T-cell (primary cell): ENCODE measurements around the gene ZNF492. TPM values are rescaled to one million over a fixed set of nuclear protein-coding genes. Genes with fewer than 3 reads are reported as not detected.
"Not testable (repeated sequence)": the region's sequence is repeated elsewhere in the genome, so short reads cannot be mapped to it uniquely, and the experiment has no call there.

ENCODE experiments used
- ATAC-seq, 4 experiments: fragments of 200-7000 bp in 3 of 4; fragments of 150-1000 bp in 1 of 4; cut with Tn5 transposase; replicated peaks in 1 of 4; 1 replicate in 3 of 4; 2 replicates in 1 of 4; pipeline ENCODE4 v1.10.0; 2021; ENCODE audit warnings: moderate library complexity in 3 of 4, mild to moderate bottlenecking in 2 of 4, moderate number of reproducible peaks in 1 of 4
- CTCF ChIA-PET, 2 donors: fragments of 300-600 bp; sonication (Branson Sonifier 250); formaldehyde crosslinking; loops; one replicate each; lab custom pipeline; 2022; ENCODE audit warnings: antibody characterized with exemption in 2 of 2; lab: Charles Lee
- POLR2A ChIA-PET, 2 donors: fragments of 300-600 bp; sonication (Branson Sonifier 250); formaldehyde crosslinking; loops; one replicate each; lab custom pipeline; 2022; ENCODE audit warnings: antibody characterized with exemption in 2 of 2; lab: Charles Lee
- DNase-seq, 35 experiments: peaks; one replicate each; pipeline versions ENCODE4 v3.0.0 to v3.0.0-alpha.2; 2013 to 2023
- H3K27ac ChIP-seq: one replicate; pipeline ENCODE4 v1.5.1; 2013; ENCODE audit warnings: low read length
- H3K27me3 ChIP-seq, 2 experiments: replicated peaks in 1 of 2; 1 replicate in 1 of 2; 2 replicates in 1 of 2; pipeline versions ENCODE4 v1.6.1 to v1.7.0; 2013; ENCODE audit warnings: low read length in 1 of 2, mixed read lengths in 1 of 2; ENCODE audit not compliant: control insufficient read depth in 2 of 2, insufficient read depth in 2 of 2; ENCODE audit errors: extremely low read depth in 1 of 2
- H3K36me3 ChIP-seq, 2 donors: 1 replicate in 1 of 2; 2 replicates in 1 of 2; pipeline versions ENCODE4 v1.6.1 to v1.7.0; 2013; ENCODE audit warnings: low read length in 1 of 2; ENCODE audit not compliant: control insufficient read depth in 2 of 2, insufficient read depth in 1 of 2; ENCODE audit errors: extremely low read depth in 1 of 2
- H3K4me1 ChIP-seq, 2 experiments: 1 replicate in 1 of 2; 2 replicates in 1 of 2; pipeline versions ENCODE4 v1.6.1 to v1.7.0; 2013; ENCODE audit warnings: low read length in 2 of 2, mixed read lengths in 1 of 2; ENCODE audit not compliant: insufficient read depth in 2 of 2, control insufficient read depth in 1 of 2; ENCODE audit errors: extremely low read depth in 1 of 2
- H3K4me3 ChIP-seq, 2 donors: 1 replicate in 1 of 2; 2 replicates in 1 of 2; pipeline versions ENCODE4 v1.5.1 to v1.7.0; 2013; ENCODE audit warnings: mild to moderate bottlenecking in 2 of 2, low read length in 1 of 2, moderate library complexity in 1 of 2; ENCODE audit not compliant: control insufficient read depth in 1 of 2; ENCODE audit errors: extremely low read depth in 1 of 2
- H3K9me3 ChIP-seq: 2 replicates; pipeline ENCODE4 v1.7.0; 2013
- H3K27ac Mint-ChIP-seq, 2 donors: one replicate each; pipeline ENCODE4 v1.8.0; 2020 to 2021; ENCODE audit warnings: mild to moderate bottlenecking in 2 of 2, mixed read lengths in 2 of 2
- H3K27me3 Mint-ChIP-seq, 2 donors: one replicate each; pipeline ENCODE4 v1.8.0; 2021 to 2022; ENCODE audit warnings: mixed read lengths in 2 of 2
- H3K36me3 Mint-ChIP-seq: one replicate; pipeline ENCODE4 v1.8.0; 2021; ENCODE audit warnings: mixed read lengths
- H3K4me1 Mint-ChIP-seq, 3 donors: one replicate each; pipeline ENCODE4 v1.8.0; 2020 to 2022; ENCODE audit warnings: mixed read lengths in 3 of 3, mild to moderate bottlenecking in 1 of 3
- H3K4me3 Mint-ChIP-seq, 3 donors: one replicate each; pipeline ENCODE4 v1.8.0; 2020 to 2022; ENCODE audit warnings: mild to moderate bottlenecking in 3 of 3, mixed read lengths in 3 of 3, moderate library complexity in 3 of 3
- H3K9me3 Mint-ChIP-seq, 3 donors: one replicate each; pipeline ENCODE4 v1.8.0; 2020 to 2022; ENCODE audit warnings: mixed read lengths in 3 of 3
- WGBS: methylation state at CpG from one replicate; pipeline ENCODE4 v1.1.5; 2013; ENCODE audit warnings: missing lambda C conversion rate; ENCODE audit not compliant: insufficient coverage; 5-methylcytosine and 5-hydroxymethylcytosine counted together
- total RNA-seq, 35 experiments: library from RNA in 6 of 35; stranded (reverse) in 6 of 35; fragments of 120-200 nt in 1 of 35; gene quantifications; one replicate each; pipeline versions ENCODE4 v1.2.1 to v1.2.4 and lab custom pipeline; 2013 to 2026

Gene ZNF492
- total RNA-seq, 5 donors from 2014 or later (not counting 1 experiment from before 2014, with no cell fraction given), result 0.40 to 1.4 (median 0.79) TPM

DNA sequence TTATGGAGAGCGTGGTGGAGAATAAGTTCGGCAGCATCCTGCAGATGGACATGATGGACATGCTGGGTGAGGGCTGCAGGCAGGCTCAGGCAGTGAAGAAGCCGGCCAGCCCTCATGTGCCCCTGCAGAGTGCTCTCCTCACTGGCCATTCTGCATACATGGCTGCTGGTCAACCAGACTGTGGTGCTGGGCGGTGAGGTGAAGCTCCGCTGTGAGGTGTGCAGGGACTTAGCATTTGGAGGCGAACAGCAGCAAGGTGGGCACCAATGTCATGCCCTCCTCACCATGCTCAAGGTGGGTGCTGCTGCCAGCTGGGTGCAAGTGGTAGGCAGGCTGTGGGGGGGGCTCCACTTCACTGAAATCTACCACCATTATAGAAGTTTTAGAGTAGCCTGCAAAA lies 5.7 kb upstream of the ZNF492 start:
- Mint-ChIP-seq H3K4me1 (no peaks in the 10 kb centered on the region), H3K27ac (no peak overlapping the region), H3K36me3 (no peaks in the 10 kb centered on the region), H3K4me3 (no peak overlapping the region), H3K9me3 (no peaks in the 10 kb centered on the region), H3K27me3 (peaks cover 0 to 9% of the 10 kb centered on the region in 2 donors)
- no peak for DNase-seq
- no peak for ATAC-seq
- ChIA-PET CTCF (no interaction called here), POLR2A (no interaction called here)
- Histone ChIP-seq H3K27ac (no peak overlapping the region), H3K36me3 (no peaks in the 10 kb centered on the region), H3K27me3 (peaks cover 0 to 7% of the 10 kb centered on the region in 2 experiments), H3K4me3 (no peak overlapping the region), H3K4me1 (peaks cover 0 to 2% of the 10 kb centered on the region in 2 experiments), H3K9me3 (no peaks in the 10 kb centered on the region)
- WGBS, result 95% methylated on average over 5 of the region's 6 CpGs

DNA sequence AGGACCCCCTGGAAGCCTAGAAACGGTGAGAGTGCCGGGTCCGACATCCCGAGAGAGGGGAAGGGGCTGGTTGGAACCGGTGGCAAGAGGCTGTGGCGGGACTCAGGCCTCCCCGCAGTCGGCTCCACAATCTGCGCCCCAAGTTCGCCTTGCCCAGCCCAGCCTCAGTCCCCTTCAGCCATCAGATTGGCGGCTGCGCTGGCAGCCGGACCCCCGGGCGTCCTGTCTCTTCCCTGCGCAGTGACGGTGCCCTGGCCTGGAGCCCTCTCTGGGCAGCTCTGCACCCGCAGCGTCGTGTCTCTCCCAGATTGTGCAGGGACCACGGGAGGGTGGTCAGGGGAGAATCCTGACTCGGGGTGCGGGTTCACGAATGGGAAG lies 315 bp downstream of the ZNF492 start:
- peaks cover 3 to 8% of the 10 kb centered on the region in 2 experiments for H3K4me1 ChIP-seq
- H3K9me3 ChIP-seq, result no peaks in the 10 kb centered on the region
- Mint-ChIP-seq H3K36me3 (peaks cover 3% of the 10 kb centered on the region), H3K4me1 (peaks cover 0 to 7% (median 6%) of the 10 kb centered on the region in 3 donors), H3K27me3 (no peaks in the 10 kb centered on the region), H3K4me3 (peak overlapping the region; percentile 89 to 91 (median 90)), H3K27ac (peak overlapping the region; percentile 46 to 83), H3K9me3 (peaks cover 0 to 6% (median 0%) of the 10 kb centered on the region in 3 donors)
- CTCF ChIA-PET, result interaction anchor here in 1 of 2 donors (0.8 kb wide), 1 partner anchor 38 kb away, joined by 5 read pairs; no protein-coding TSS in a partner anchor
- DNase-seq (no peak), ATAC-seq (peak; percentile 12 to 30 (median 24))
- POLR2A ChIA-PET, result no interaction called here
- H3K36me3 ChIP-seq, result no peaks in the 10 kb centered on the region
- H3K27me3 ChIP-seq, result no peaks in the 10 kb centered on the region
- peak overlapping the region; percentile 54 to 64 for H3K4me3 ChIP-seq
- no peak overlapping the region for H3K27ac ChIP-seq
- 4% methylated on average over 21 of the region's 24 CpGs for WGBS

DNA sequence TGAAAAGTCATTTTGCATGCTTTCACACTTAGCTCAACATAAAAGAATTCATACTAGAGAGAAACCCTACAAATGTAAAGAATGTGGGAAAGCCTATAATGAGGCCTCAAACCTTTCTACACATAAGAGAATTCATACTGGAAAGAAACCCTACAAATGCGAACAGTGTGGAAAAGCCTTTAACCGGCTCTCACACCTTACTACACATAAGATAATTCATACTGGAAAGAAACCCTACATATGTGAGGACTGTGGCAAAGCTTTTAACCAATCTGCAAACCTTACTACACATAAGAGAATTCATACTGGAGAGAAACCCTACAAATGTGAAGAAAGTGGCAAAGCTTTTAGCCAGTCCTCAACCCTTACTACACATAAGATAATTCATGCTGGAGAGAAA lies 51.4 kb downstream of the ZNF492 start:
- DNase-seq, ATAC-seq, CTCF ChIA-PET, H3K4me1 ChIP-seq, H3K27ac ChIP-seq, H3K9me3 ChIP-seq, H3K4me3 ChIP-seq, H3K27me3 Mint-ChIP-seq, H3K27me3 ChIP-seq, H3K4me3 Mint-ChIP-seq, POLR2A ChIA-PET, H3K36me3 Mint-ChIP-seq, H3K4me1 Mint-ChIP-seq, H3K36me3 ChIP-seq, H3K27ac Mint-ChIP-seq: not testable (repeated sequence)
- peaks cover 7 to 35% (median 30%) of the 10 kb centered on the region in 3 donors for H3K9me3 Mint-ChIP-seq
- WGBS, result no CpG with 5 or more reads among the region's 2 CpGs

DNA sequence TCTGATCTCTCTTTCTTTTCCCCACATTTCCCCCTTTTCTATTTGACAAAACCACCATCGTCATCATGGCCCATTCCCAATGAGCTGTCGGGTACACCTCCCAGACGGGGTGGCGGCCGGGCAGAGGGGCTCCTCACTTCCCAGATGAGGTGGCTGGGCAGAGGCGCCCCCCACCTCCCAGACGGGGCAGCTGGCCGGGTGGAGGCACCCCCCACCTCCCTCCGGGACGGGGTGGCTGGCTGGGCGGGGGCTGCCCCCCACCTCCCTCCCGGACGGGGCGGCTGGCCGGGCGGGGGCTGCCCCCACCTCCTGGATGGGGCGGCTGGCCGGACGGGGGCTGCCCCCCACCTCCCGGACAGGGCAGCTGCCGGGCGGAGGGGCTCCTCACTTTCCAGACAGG lies 68.5 kb downstream of the ZNF492 start:
- H3K27ac ChIP-seq, CTCF ChIA-PET, H3K4me1 Mint-ChIP-seq, ATAC-seq, H3K4me3 ChIP-seq, DNase-seq, H3K27me3 ChIP-seq, H3K9me3 ChIP-seq, H3K36me3 ChIP-seq, H3K36me3 Mint-ChIP-seq, H3K27me3 Mint-ChIP-seq, H3K4me1 ChIP-seq, H3K4me3 Mint-ChIP-seq, H3K27ac Mint-ChIP-seq, POLR2A ChIA-PET: not testable (repeated sequence)
- H3K9me3 Mint-ChIP-seq, result peaks cover 0 to 33% (median 22%) of the 10 kb centered on the region in 3 donors
- 94% methylated on average over 15 of the region's 22 CpGs for WGBS

DNA sequence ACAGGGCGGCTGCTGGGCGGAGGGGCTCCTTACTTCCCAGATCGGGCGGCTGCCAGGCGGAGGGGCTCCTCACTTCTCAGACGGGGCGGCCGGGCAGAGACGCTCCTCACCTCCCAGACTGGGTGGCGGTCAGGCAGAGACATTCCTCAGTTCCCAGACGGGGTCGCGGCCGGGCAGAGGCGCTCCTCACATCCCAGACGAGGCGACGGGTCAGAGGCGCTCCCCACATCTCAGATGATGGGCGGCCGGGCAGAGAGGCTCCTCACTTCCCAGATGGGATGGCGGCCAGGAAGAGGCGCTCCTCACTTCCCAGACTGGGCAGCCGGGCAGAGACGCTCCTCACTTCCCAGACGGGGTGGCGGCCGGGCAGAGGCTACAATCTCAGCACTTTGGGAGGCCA lies 69.0 kb downstream of the ZNF492 start:
- H3K9me3 Mint-ChIP-seq, result peaks cover 0 to 32% (median 21%) of the 10 kb centered on the region in 3 donors
- H3K27ac Mint-ChIP-seq, H3K27ac ChIP-seq, H3K36me3 ChIP-seq, H3K27me3 Mint-ChIP-seq, ATAC-seq, H3K4me3 ChIP-seq, H3K9me3 ChIP-seq, H3K4me1 Mint-ChIP-seq, DNase-seq, POLR2A ChIA-PET, H3K4me1 ChIP-seq, H3K27me3 ChIP-seq, H3K36me3 Mint-ChIP-seq, CTCF ChIA-PET, H3K4me3 Mint-ChIP-seq: not testable (repeated sequence)
- WGBS, result 98% methylated on average over 18 of the region's 28 CpGs

DNA sequence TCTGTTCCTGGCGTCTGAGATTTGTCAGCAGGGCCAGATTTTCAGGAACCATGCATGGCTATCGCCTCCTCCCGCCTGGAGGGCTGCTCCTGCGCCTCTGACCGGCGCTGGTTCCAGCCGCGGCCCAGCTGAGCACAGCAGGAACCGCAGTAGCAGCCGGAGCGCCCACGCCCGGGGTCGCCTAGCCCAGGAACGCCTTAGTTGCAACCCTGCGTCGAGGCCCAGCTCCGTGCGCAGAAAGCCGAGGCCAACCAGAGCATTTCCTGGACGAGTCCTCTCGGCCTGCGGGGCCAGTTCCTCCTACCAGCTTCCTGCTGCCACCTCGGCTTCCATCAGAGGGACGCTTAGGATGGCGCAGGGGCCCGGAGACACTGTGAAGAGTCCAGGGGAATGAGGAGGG lies 74.9 kb downstream of the ZNF492 start:
- Mint-ChIP-seq H3K27ac (no peak overlapping the region), H3K9me3 (peaks cover 0 to 20% (median 16%) of the 10 kb centered on the region in 3 donors), H3K27me3 (no peaks in the 10 kb centered on the region), H3K36me3 (no peaks in the 10 kb centered on the region), H3K4me3 (no peak overlapping the region), H3K4me1 (no peaks in the 10 kb centered on the region)
- Histone ChIP-seq H3K27ac (no peak overlapping the region), H3K9me3 (peaks cover 3% of the 10 kb centered on the region), H3K4me3 (no peak overlapping the region), H3K36me3 (no peaks in the 10 kb centered on the region), H3K27me3 (no peaks in the 10 kb centered on the region), H3K4me1 (no peaks in the 10 kb centered on the region)
- ChIA-PET CTCF (no interaction called here), POLR2A (no interaction called here)
- 38% methylated on average over 27 of the region's 27 CpGs for WGBS
- no peak for ATAC-seq
- DNase-seq, result no peak
